Suprapubic skin (tissue), 4 donors: ENCODE results near the gene TBC1D1.

Source experiments
- EP300 ChIP-seq: sonication (generic); formaldehyde crosslinking; IDR thresholded peaks from one replicate; pipeline ENCODE4 v1.6.1; 2017; ENCODE audit warnings: antibody characterized with exemption
- POLR2A ChIP-seq, 2 donors: fragments of 450-650 bp; IDR thresholded peaks; one replicate each; pipeline ENCODE4 v1.6.1; 2017; ENCODE audit warnings: antibody characterized with exemption in 2 of 2, mild to moderate bottlenecking in 2 of 2, moderate library complexity in 2 of 2
- POLR2AphosphoS5 ChIP-seq, 3 donors: sonication (generic); formaldehyde crosslinking; IDR thresholded peaks; one replicate each; pipeline ENCODE4 v1.6.1; 2017; ENCODE audit warnings: antibody characterized with exemption in 3 of 3
- TF ChIP-seq, protein P1 (sequence below), 2 donors: fragments of 200-600 bp in 1 of 2; fragments of 450-650 bp in 1 of 2; sonication (generic) in 1 of 2; IDR thresholded peaks; one replicate each; pipeline ENCODE4 v1.5.1; 2016 to 2019; ENCODE audit warnings: antibody characterized with exemption in 2 of 2, mild to moderate bottlenecking in 1 of 2, moderate library complexity in 1 of 2

DNA sequence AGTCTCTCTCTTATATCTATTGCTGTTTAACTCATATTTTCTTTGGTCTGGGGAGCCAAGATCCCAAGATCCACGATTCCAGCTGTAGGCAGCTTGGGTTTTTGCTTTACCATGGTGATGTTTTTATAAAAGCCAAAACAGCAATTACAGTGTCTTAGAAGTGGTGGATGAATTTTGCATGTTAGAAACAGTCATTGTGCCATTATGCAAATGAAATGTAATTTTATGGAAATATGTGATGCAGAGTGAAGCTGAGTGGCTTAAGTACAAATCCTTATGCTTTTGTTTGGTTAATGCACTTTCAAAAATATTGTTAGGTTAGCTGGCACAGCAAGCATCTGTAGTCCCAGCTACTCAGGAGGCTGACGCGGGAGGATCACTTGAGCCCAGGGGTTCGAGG is 36.5 kb downstream of the TBC1D1 start:
- TF ChIP-seq, protein P1, sequence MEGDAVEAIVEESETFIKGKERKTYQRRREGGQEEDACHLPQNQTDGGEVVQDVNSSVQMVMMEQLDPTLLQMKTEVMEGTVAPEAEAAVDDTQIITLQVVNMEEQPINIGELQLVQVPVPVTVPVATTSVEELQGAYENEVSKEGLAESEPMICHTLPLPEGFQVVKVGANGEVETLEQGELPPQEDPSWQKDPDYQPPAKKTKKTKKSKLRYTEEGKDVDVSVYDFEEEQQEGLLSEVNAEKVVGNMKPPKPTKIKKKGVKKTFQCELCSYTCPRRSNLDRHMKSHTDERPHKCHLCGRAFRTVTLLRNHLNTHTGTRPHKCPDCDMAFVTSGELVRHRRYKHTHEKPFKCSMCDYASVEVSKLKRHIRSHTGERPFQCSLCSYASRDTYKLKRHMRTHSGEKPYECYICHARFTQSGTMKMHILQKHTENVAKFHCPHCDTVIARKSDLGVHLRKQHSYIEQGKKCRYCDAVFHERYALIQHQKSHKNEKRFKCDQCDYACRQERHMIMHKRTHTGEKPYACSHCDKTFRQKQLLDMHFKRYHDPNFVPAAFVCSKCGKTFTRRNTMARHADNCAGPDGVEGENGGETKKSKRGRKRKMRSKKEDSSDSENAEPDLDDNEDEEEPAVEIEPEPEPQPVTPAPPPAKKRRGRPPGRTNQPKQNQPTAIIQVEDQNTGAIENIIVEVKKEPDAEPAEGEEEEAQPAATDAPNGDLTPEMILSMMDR (IDR thresholded peaks at IDR 0.05) = no peak
- no peak for TF ChIP-seq POLR2A (IDR thresholded peaks at IDR 0.05)
- TF ChIP-seq POLR2AphosphoS5 (IDR thresholded peaks at IDR 0.05) = no peak
- TF ChIP-seq EP300 = no peak
